BLaER1 (cell line): ENCODE data around the gene KCNK1.

Source experiments
- H3K27ac ChIP-seq: shearing (Covaris generic); formaldehyde crosslinking; 2 replicates; pipeline ENCODE4 v1.8.1; 2022
- H3K27me3 ChIP-seq: shearing (Covaris generic); formaldehyde crosslinking; 2 replicates; pipeline ENCODE4 v1.8.1; 2022
- H3K36me3 ChIP-seq: shearing (Covaris generic); formaldehyde crosslinking; 2 replicates; pipeline ENCODE4 v1.8.1; 2022
- H3K4me1 ChIP-seq: shearing (Covaris generic); formaldehyde crosslinking; 2 replicates; pipeline ENCODE4 v1.8.1; 2022
- H3K4me2 ChIP-seq: shearing (Covaris generic); formaldehyde crosslinking; 2 replicates; pipeline ENCODE4 v1.8.1; 2022
- H3K4me3 ChIP-seq: shearing (Covaris generic); formaldehyde crosslinking; 2 replicates; pipeline ENCODE4 v1.8.1; 2022
- H3K9ac ChIP-seq: shearing (Covaris generic); formaldehyde crosslinking; 2 replicates; pipeline ENCODE4 v1.8.1; 2022
- H3K9me3 ChIP-seq: shearing (Covaris generic); formaldehyde crosslinking; 2 replicates; pipeline ENCODE4 v1.8.1; 2022
- H4K20me1 ChIP-seq: shearing (Covaris generic); formaldehyde crosslinking; 2 replicates; pipeline ENCODE4 v1.8.1; 2022
- Cebpa-rat ChIP-seq: shearing (Covaris generic); IDR thresholded peaks from 2 replicates; pipeline ENCODE4 v1.8.1; 2022

Gene KCNK1

GRCh38 chr1:233635765-233636502 lies 22.0 kb downstream of the KCNK1 start:
- Histone ChIP-seq H3K9ac (no peak overlapping the region), H3K36me3 (no peaks in the 10 kb centered on the region), H3K9me3 (no peaks in the 10 kb centered on the region), H3K27ac (no peak overlapping the region), H3K4me1 (no peaks in the 10 kb centered on the region), H3K4me2 (no peak overlapping the region), H3K4me3 (no peak overlapping the region), H3K27me3 (no peaks in the 10 kb centered on the region), H4K20me1 (no peaks in the 10 kb centered on the region)
- no peak for TF ChIP-seq Cebpa-rat

GRCh38 chr1:233636503-233636877 lies 22.6 kb downstream of the KCNK1 start:
- Histone ChIP-seq H3K27me3 (no peaks in the 10 kb centered on the region), H3K9me3 (no peaks in the 10 kb centered on the region), H3K4me2 (no peak overlapping the region), H3K27ac (no peak overlapping the region), H3K4me3 (no peak overlapping the region), H3K4me1 (no peaks in the 10 kb centered on the region), H3K9ac (no peak overlapping the region), H4K20me1 (no peaks in the 10 kb centered on the region), H3K36me3 (no peaks in the 10 kb centered on the region)
- no peak for TF ChIP-seq Cebpa-rat

- Histone ChIP-seq H3K4me2 (no peak overlapping the region), H4K20me1 (no peaks in the 10 kb centered on the region), H3K4me3 (no peak overlapping the region), H3K27me3 (no peaks in the 10 kb centered on the region), H3K9me3 (no peaks in the 10 kb centered on the region), H3K4me1 (no peaks in the 10 kb centered on the region), H3K36me3 (no peaks in the 10 kb centered on the region), H3K9ac (no peak overlapping the region), H3K27ac (no peak overlapping the region)
- TF ChIP-seq Cebpa-rat = no peak
Measured at GRCh38 chr1:233638513-233638912, 24.6 kb downstream of the KCNK1 start.

- Histone ChIP-seq H3K4me2 (no peak overlapping the region), H3K27me3 (no peaks in the 10 kb centered on the region), H3K36me3 (no peaks in the 10 kb centered on the region), H3K4me3 (no peak overlapping the region), H3K9me3 (no peaks in the 10 kb centered on the region), H4K20me1 (no peaks in the 10 kb centered on the region), H3K9ac (no peak overlapping the region), H3K4me1 (no peaks in the 10 kb centered on the region), H3K27ac (no peak overlapping the region)
- TF ChIP-seq Cebpa-rat = no peak
Measured at GRCh38 chr1:233639611-233640010, 25.7 kb downstream of the KCNK1 start.

- no peak overlapping the region for H3K27ac ChIP-seq
- no peak overlapping the region for H3K4me2 ChIP-seq
- H3K27me3 ChIP-seq = no peaks in the 10 kb centered on the region
- no peaks in the 10 kb centered on the region for H4K20me1 ChIP-seq
- H3K9ac ChIP-seq = no peak overlapping the region
- H3K9me3 ChIP-seq = no peaks in the 10 kb centered on the region
- no peak overlapping the region for H3K4me3 ChIP-seq
- no peaks in the 10 kb centered on the region for H3K36me3 ChIP-seq
- H3K4me1 ChIP-seq = no peaks in the 10 kb centered on the region
- no peak for TF ChIP-seq Cebpa-rat
Measured at GRCh38 chr1:233640179-233640578, 26.3 kb downstream of the KCNK1 start.

- Histone ChIP-seq H3K4me1 (no peaks in the 10 kb centered on the region), H3K4me2 (no peak overlapping the region), H4K20me1 (no peaks in the 10 kb centered on the region), H3K9ac (no peak overlapping the region), H3K36me3 (no peaks in the 10 kb centered on the region), H3K4me3 (no peak overlapping the region), H3K27ac (no peak overlapping the region), H3K9me3 (no peaks in the 10 kb centered on the region), H3K27me3 (no peaks in the 10 kb centered on the region)
- no peak for TF ChIP-seq Cebpa-rat
Measured at GRCh38 chr1:233641029-233641428, 27.1 kb downstream of the KCNK1 start.

GRCh38 chr1:233647073-233647472 lies 33.2 kb downstream of the KCNK1 start:
- Histone ChIP-seq H3K4me1 (peaks cover 4% of the 10 kb centered on the region; the same call in 1 of the 2 replicates), H4K20me1 (no peaks in the 10 kb centered on the region), H3K4me3 (no peak overlapping the region), H3K9ac (no peak overlapping the region), H3K9me3 (no peaks in the 10 kb centered on the region), H3K27ac (no peak overlapping the region), H3K4me2 (no peak overlapping the region), H3K36me3 (no peaks in the 10 kb centered on the region), H3K27me3 (no peaks in the 10 kb centered on the region)
- no peak for TF ChIP-seq Cebpa-rat

- no peaks in the 10 kb centered on the region for H3K9me3 ChIP-seq
- peaks cover 4% of the 10 kb centered on the region; the same call in 1 of the 2 replicates for H3K4me1 ChIP-seq
- H3K4me2 ChIP-seq = no peak overlapping the region
- no peaks in the 10 kb centered on the region for H3K27me3 ChIP-seq
- no peaks in the 10 kb centered on the region for H4K20me1 ChIP-seq
- H3K27ac ChIP-seq = no peak overlapping the region
- H3K36me3 ChIP-seq = no peaks in the 10 kb centered on the region
- no peak overlapping the region for H3K4me3 ChIP-seq
- no peak overlapping the region for H3K9ac ChIP-seq
- TF ChIP-seq Cebpa-rat = no peak
Measured at GRCh38 chr1:233647636-233648035, 33.7 kb downstream of the KCNK1 start.

GRCh38 chr1:233651061-233651460 lies 37.2 kb downstream of the KCNK1 start:
- H3K4me2 ChIP-seq = no peak overlapping the region
- H4K20me1 ChIP-seq = no peaks in the 10 kb centered on the region
- H3K9ac ChIP-seq = no peak overlapping the region
- H3K9me3 ChIP-seq = no peaks in the 10 kb centered on the region
- H3K4me1 ChIP-seq = peaks cover 4% of the 10 kb centered on the region; the same call in 1 of the 2 replicates
- no peak for TF ChIP-seq Cebpa-rat
- H3K27me3 ChIP-seq = no peaks in the 10 kb centered on the region
- no peak overlapping the region for H3K27ac ChIP-seq
- H3K4me3 ChIP-seq = no peak overlapping the region
- no peaks in the 10 kb centered on the region for H3K36me3 ChIP-seq

- Histone ChIP-seq H4K20me1 (no peaks in the 10 kb centered on the region), H3K9me3 (no peaks in the 10 kb centered on the region)
- TF ChIP-seq Cebpa-rat = no peak
Measured at GRCh38 chr1:233651563-233652233, 37.8 kb downstream of the KCNK1 start.

More at GRCh38 chr1:233651563-233652233, 37.8 kb downstream of the KCNK1 start:
- H3K4me2 ChIP-seq = no peak overlapping the region
- H3K4me3 ChIP-seq = no peak overlapping the region
- no peaks in the 10 kb centered on the region for H3K27me3 ChIP-seq
- no peaks in the 10 kb centered on the region for H3K36me3 ChIP-seq
- no peak overlapping the region for H3K27ac ChIP-seq
- no peak overlapping the region for H3K9ac ChIP-seq
- peaks cover 4% of the 10 kb centered on the region; the same call in 1 of the 2 replicates for H3K4me1 ChIP-seq
